OCI-LY3 (cell line): ENCODE measurements around the gene TXLNA.

ENCODE experiments used
- H2AFZ ChIP-seq: fragments of 200-600, 300-600 bp; shearing (Covaris generic); 2 replicates; pipeline ENCODE4 v1.6.0; 2014; ENCODE audit warnings: antibody characterized with exemption, low read depth, low read length
- H3K27ac ChIP-seq: fragments of 200-600, 300-600 bp; sonication (generic); 2 replicates; pipeline ENCODE4 v1.5.1; 2014; ENCODE audit warnings: mild to moderate bottlenecking, low read length, moderate library complexity, mixed read lengths
- H3K27me3 ChIP-seq: fragments of 200-600, 300-600 bp; sonication (generic); 2 replicates; pipeline ENCODE4 v1.6.1; 2014; ENCODE audit warnings: low read depth, low read length, mixed read lengths
- H3K36me3 ChIP-seq: fragments of 200-600, 300-600 bp; sonication (generic); replicated peaks from 2 replicates; pipeline ENCODE3; 2014; ENCODE audit warnings: low read depth, low read length, mixed read lengths
- H3K4me1 ChIP-seq: fragments of 300-600, 200-600 bp; sonication (generic); 2 replicates; pipeline ENCODE4 v1.6.1; 2014; ENCODE audit warnings: low read length, mixed read lengths
- H3K4me2 ChIP-seq: fragments of 200-600, 300-600 bp; sonication (generic); 2 replicates; pipeline ENCODE4 v1.6.1; 2014; ENCODE audit warnings: low read length, mixed read lengths
- H3K4me3 ChIP-seq: fragments of 300-600, 200-600 bp; sonication (generic); 2 replicates; pipeline ENCODE4 v1.5.1; 2014; ENCODE audit warnings: antibody characterized with exemption, mild to moderate bottlenecking, low read length, moderate library complexity
- H3K79me2 ChIP-seq: fragments of 300-600, 200-600 bp; shearing (Covaris generic); 2 replicates; pipeline ENCODE4 v1.6.1; 2014; ENCODE audit warnings: mild to moderate bottlenecking, low read length, mixed read lengths
- H3K9ac ChIP-seq: fragments of 300-600, 200-600 bp; shearing (Covaris generic); 2 replicates; pipeline ENCODE4 v1.6.0; 2014; ENCODE audit warnings: mild to moderate bottlenecking, low read length, moderate library complexity
- H3K9me3 ChIP-seq: fragments of 200-600, 300-600 bp; shearing (Covaris generic); 2 replicates; pipeline ENCODE4 v1.6.1; 2014; ENCODE audit warnings: low read length, mixed read lengths; ENCODE audit not compliant: insufficient read depth
- H4K20me1 ChIP-seq: fragments of 200-600, 300-600 bp; sonication (generic); 2 replicates; pipeline ENCODE4 v1.6.1; 2016; ENCODE audit warnings: low read length, mixed read lengths; ENCODE audit not compliant: insufficient read depth
- EZH2phosphoT487 ChIP-seq: fragments of 200-600 bp; shearing (Covaris generic); IDR thresholded peaks from 2 replicates; pipeline ENCODE4 v1.6.1; 2018; ENCODE audit warnings: antibody characterized with exemption, mixed run types, low read depth
- TF ChIP-seq, protein P1 (sequence below): fragments of 200-600, 300-600 bp; sonication (generic); IDR thresholded peaks from 2 replicates; pipeline ENCODE4 v1.5.1; 2014; ENCODE audit warnings: antibody characterized with exemption, low read length, low read depth

The TXLNA gene

DNA sequence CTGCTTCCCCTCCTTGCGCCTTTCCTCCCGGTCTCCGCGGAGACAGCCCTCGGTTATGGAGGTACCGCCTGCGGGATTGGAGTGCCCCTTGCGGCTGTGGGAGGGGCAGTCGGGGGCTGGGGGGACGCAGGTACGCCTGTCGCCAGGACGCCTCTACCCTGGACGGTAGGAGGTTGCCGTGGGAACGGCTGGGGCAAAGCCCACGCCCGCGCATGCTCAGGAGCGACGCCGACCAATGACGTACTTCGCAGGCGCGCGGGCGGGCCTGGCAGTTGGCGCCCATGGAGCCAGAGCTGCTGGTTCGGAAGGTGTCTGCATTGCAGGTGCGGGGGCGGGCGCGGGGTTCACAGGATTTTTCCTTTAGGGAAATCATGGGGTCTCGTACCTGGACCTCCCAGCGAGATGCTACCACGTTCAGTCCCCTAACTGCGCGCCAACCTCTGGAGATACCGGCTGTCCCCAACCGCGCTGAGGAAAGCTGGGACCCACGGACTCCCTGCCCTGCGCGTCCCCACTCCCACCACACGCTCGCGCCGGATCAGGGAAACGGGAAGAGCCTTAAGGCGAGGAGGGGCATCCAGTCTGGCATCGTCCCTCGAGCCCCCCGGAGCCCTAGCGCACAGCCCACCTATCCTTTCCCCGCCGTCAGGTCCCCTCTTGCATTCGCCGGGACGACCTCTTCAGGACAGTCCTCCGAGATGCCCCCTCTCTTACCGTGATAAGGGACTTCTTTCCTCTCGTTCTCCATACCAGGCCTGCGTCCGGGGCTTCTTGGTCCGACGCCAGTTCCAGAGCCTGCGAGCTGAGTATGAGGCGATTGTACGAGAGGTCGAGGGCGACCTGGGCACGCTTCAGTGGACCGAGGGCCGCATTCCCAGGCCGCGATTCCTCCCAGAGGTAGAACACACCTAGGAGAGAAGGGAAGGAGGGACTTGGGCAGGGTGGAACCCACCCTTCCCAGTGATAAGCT, 26.2 kb downstream of the TXLNA start, which contains the start of gene IQCC:
TSS of gene IQCC (plus strand) at position 271 of the 970 bp plus-strand sequence. CDS start at position 282, 11 bp downstream.
- no peak within 1 kb of the TSS for H2AFZ ChIP-seq
- H3K4me1 ChIP-seq: peaks cover 40% of the 10 kb centered on the region
- no peak for TF ChIP-seq EZH2phosphoT487
- TF ChIP-seq, protein P1, sequence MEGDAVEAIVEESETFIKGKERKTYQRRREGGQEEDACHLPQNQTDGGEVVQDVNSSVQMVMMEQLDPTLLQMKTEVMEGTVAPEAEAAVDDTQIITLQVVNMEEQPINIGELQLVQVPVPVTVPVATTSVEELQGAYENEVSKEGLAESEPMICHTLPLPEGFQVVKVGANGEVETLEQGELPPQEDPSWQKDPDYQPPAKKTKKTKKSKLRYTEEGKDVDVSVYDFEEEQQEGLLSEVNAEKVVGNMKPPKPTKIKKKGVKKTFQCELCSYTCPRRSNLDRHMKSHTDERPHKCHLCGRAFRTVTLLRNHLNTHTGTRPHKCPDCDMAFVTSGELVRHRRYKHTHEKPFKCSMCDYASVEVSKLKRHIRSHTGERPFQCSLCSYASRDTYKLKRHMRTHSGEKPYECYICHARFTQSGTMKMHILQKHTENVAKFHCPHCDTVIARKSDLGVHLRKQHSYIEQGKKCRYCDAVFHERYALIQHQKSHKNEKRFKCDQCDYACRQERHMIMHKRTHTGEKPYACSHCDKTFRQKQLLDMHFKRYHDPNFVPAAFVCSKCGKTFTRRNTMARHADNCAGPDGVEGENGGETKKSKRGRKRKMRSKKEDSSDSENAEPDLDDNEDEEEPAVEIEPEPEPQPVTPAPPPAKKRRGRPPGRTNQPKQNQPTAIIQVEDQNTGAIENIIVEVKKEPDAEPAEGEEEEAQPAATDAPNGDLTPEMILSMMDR: no peak
- peaks cover 26% of the 10 kb centered on the region for H3K36me3 ChIP-seq
- peak within 1 kb of the TSS; percentile 66 for H3K4me2 ChIP-seq
- H3K79me2 ChIP-seq: peaks cover 23% of the 10 kb centered on the region
- peak within 1 kb of the TSS; percentile 76 for H3K4me3 ChIP-seq
- H3K9ac ChIP-seq: peak within 1 kb of the TSS; percentile 55; the same call in 1 of the 2 replicates
- no peak within 1 kb of the TSS for H3K27ac ChIP-seq
- H4K20me1 ChIP-seq: no peaks in the 10 kb centered on the region
- no peaks in the 10 kb centered on the region for H3K9me3 ChIP-seq
- H3K27me3 ChIP-seq: no peaks in the 10 kb centered on the region

DNA sequence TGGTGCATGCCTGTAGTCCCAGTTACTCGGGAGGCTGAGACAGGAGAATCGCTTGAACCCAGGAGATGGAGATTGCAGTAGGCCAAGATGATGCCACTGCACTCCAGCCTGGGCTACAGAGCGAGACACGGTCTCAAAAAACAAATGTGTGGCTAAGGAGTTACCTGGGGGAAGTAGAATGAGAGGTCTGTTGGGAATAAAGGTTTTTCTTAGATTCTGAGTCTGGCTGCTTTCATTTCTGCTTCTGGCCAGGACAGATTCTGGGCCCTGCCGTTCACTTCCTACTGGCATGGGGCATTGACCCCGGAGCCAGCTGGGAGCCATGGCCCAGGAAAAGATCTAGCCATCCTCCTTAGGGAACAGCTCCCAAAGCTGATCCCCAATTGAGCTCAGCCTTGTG, 29.0 kb downstream of the TXLNA start:
- peaks cover 23% of the 10 kb centered on the region for H3K36me3 ChIP-seq
- H3K4me1 ChIP-seq: peaks cover 30% of the 10 kb centered on the region
- H3K27ac ChIP-seq: no peak overlapping the region
- TF ChIP-seq, protein P1: no peak
- no peak for TF ChIP-seq EZH2phosphoT487
- no peak overlapping the region for H3K4me2 ChIP-seq
- no peaks in the 10 kb centered on the region for H3K27me3 ChIP-seq
- no peak overlapping the region for H3K4me3 ChIP-seq
- peaks cover 3% of the 10 kb centered on the region; the same call in 1 of the 2 replicates for H3K79me2 ChIP-seq
- H3K9me3 ChIP-seq: no peaks in the 10 kb centered on the region
- no peaks in the 10 kb centered on the region for H4K20me1 ChIP-seq
- no peak overlapping the region for H3K9ac ChIP-seq
- H2AFZ ChIP-seq: no peak overlapping the region

DNA sequence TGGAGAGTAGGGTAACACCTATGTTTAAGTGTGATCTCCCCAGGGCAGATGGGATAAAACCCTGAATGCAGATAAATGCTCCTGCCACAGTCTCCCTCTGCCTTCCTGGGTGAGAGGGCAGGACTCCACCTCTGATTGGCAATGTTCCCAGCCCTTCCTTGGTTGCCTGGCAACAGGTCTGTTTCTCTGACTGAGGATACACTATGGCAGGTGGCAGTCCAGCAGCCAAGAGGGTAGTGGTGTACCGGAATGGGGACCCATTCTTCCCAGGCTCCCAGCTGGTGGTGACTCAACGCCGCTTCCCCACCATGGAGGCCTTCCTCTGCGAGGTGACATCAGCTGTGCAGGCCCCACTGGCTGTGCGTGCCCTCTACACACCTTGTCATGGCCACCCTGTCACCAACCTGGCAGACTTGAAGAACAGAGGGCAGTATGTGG, 29.4 kb downstream of the TXLNA start, which contains the start of gene DCDC2B:
TSS of gene DCDC2B (plus strand) at position 199 of the 438 bp plus-strand sequence. CDS start at position 204, 5 bp downstream.
- no peaks in the 10 kb centered on the region for H3K79me2 ChIP-seq
- peaks cover 19% of the 10 kb centered on the region for H3K36me3 ChIP-seq
- H3K4me3 ChIP-seq: no peak within 1 kb of the TSS
- no peak within 1 kb of the TSS for H3K27ac ChIP-seq
- no peaks in the 10 kb centered on the region for H3K9me3 ChIP-seq
- no peak within 1 kb of the TSS for H3K9ac ChIP-seq
- no peaks in the 10 kb centered on the region for H3K27me3 ChIP-seq
- H3K4me2 ChIP-seq: no peak within 1 kb of the TSS
- TF ChIP-seq EZH2phosphoT487: no peak
- TF ChIP-seq, protein P1: no peak
- no peak within 1 kb of the TSS for H2AFZ ChIP-seq
- peaks cover 30% of the 10 kb centered on the region for H3K4me1 ChIP-seq
- H4K20me1 ChIP-seq: no peaks in the 10 kb centered on the region
